Neural cell (in vitro differentiated cells): ENCODE data around the gene INTS7. TPM values are rescaled to one million over a fixed set of nuclear protein-coding genes. Genes with fewer than 3 reads are reported as not detected.

ENCODE experiments used
- H2AFZ ChIP-seq: fragments of 200-600, 300-800 bp; sonication (generic), shearing (Covaris generic); 2 replicates; pipeline ENCODE4 v1.6.0; 2014; ENCODE audit warnings: low read depth, mild to moderate bottlenecking, antibody characterized with exemption, low read length, moderate library complexity
- H3F3A ChIP-seq: fragments of 200-600 bp; shearing (Covaris generic); 2 replicates; pipeline ENCODE4 v1.6.1; 2016; ENCODE audit warnings: mild to moderate bottlenecking, moderate library complexity, mixed read lengths, antibody characterized with exemption, low read length; ENCODE audit not compliant: insufficient read depth, poor library complexity, severe bottlenecking
- H3K27ac ChIP-seq: fragments of 200-600, 300-800 bp; sonication (generic), shearing (Covaris generic); 2 replicates; pipeline ENCODE4 v1.5.1; 2014; ENCODE audit warnings: mild to moderate bottlenecking, low read length, moderate library complexity
- H3K27me3 ChIP-seq: fragments of 300-800, 200-600 bp; sonication (generic), shearing (Covaris generic); 2 replicates; pipeline ENCODE4 v1.6.0; 2014; ENCODE audit warnings: mild to moderate bottlenecking, low read depth, low read length, moderate library complexity; ENCODE audit not compliant: insufficient read depth
- H3K36me3 ChIP-seq: fragments of 300-800, 200-600 bp; sonication (generic), shearing (Covaris generic); 2 replicates; pipeline ENCODE4 v1.5.1; 2014; ENCODE audit warnings: mild to moderate bottlenecking, antibody characterized with exemption, low read length, moderate library complexity; ENCODE audit not compliant: insufficient read depth
- H3K4me2 ChIP-seq: fragments of 300-800, 200-600 bp; sonication (generic), shearing (Covaris generic); 2 replicates; pipeline ENCODE4 v1.6.0; 2014; ENCODE audit warnings: mild to moderate bottlenecking, low read length
- H3K4me3 ChIP-seq: fragments of 300-800, 200-600 bp; sonication (generic), shearing (Covaris generic); 2 replicates; pipeline ENCODE4 v1.5.1; 2014; ENCODE audit warnings: mild to moderate bottlenecking, low read length, moderate library complexity
- H3K79me2 ChIP-seq: fragments of 200-600 bp; shearing (Covaris generic); replicated peaks from 2 replicates; pipeline ENCODE4 v1.6.0; 2014; ENCODE audit warnings: mild to moderate bottlenecking, low read length, moderate library complexity; ENCODE audit not compliant: insufficient read depth
- H3K9ac ChIP-seq: fragments of 300-800, 200-600 bp; sonication (generic), shearing (Covaris generic); 2 replicates; pipeline ENCODE4 v1.6.1; 2016; ENCODE audit warnings: mild to moderate bottlenecking, low read length, mixed read lengths
- H3K9me2 ChIP-seq: fragments of 200-600 bp; shearing (Covaris generic); 2 replicates; pipeline ENCODE4 v1.6.1; 2016; ENCODE audit warnings: mild to moderate bottlenecking, low read length, mixed read lengths; ENCODE audit not compliant: insufficient read depth
- H3K9me3 ChIP-seq: fragments of 200-600, 300-800 bp; sonication (generic), shearing (Covaris generic); 2 replicates; pipeline ENCODE4 v1.6.1; 2016; ENCODE audit warnings: mild to moderate bottlenecking, mixed run types, low read length, moderate library complexity, mixed read lengths
- H4K20me1 ChIP-seq: fragments of 200-600 bp; shearing (Covaris generic); 2 replicates; pipeline ENCODE4 v1.6.1; 2016; ENCODE audit warnings: mild to moderate bottlenecking, mixed run types; ENCODE audit not compliant: insufficient read depth
- EP300 ChIP-seq: fragments of 450-650 bp; conservative IDR thresholded peaks from 2 replicates; pipeline ENCODE4 v1.6.1; 2014; ENCODE audit warnings: antibody characterized with exemption, mild to moderate bottlenecking, moderate library complexity; ENCODE audit not compliant: poor library complexity, severe bottlenecking
- EZH2 ChIP-seq: fragments of 200-600, 300-800 bp; shearing (Covaris generic), sonication (generic); IDR thresholded peaks from 2 replicates; pipeline ENCODE4 v1.6.1; 2014; ENCODE audit warnings: antibody characterized with exemption, low read length, borderline replicate concordance, mild to moderate bottlenecking; ENCODE audit not compliant: insufficient read depth, poor library complexity, severe bottlenecking
- MXI1 ChIP-seq: fragments of 450-650 bp; conservative IDR thresholded peaks from 2 replicates; pipeline ENCODE4 v1.6.1; 2014; ENCODE audit warnings: antibody characterized with exemption, mild to moderate bottlenecking; ENCODE audit not compliant: poor library complexity, severe bottlenecking
- POLR2AphosphoS5 ChIP-seq: IDR thresholded peaks from 2 replicates; pipeline ENCODE4 v1.6.1; 2012
- RAD21 ChIP-seq: fragments of 450-650 bp; conservative IDR thresholded peaks from 2 replicates; pipeline ENCODE4 v1.6.1; 2014; ENCODE audit warnings: antibody characterized with exemption, mild to moderate bottlenecking, moderate library complexity
- REST ChIP-seq: IDR thresholded peaks from 2 replicates; pipeline ENCODE4 v1.6.1; 2012; ENCODE audit warnings: borderline replicate concordance
- SMC3 ChIP-seq: fragments of 450-650 bp; conservative IDR thresholded peaks from 2 replicates; pipeline ENCODE4 v1.6.1; 2014; ENCODE audit warnings: antibody characterized with exemption, mild to moderate bottlenecking, moderate library complexity; ENCODE audit not compliant: poor library complexity
- TAF1 ChIP-seq: IDR thresholded peaks from 2 replicates; pipeline ENCODE4 v1.6.1; 2012; ENCODE audit warnings: low read depth
- polyA plus RNA-seq: library from polyadenylated mRNA; depleted of rRNA; stranded (reverse); fragments of >200 nt; gene quantifications from 2 replicates; pipeline ENCODE4 v1.2.3, GENCODE V29; 2014
- TF ChIP-seq, protein P1 (sequence below): fragments of 450-650 bp; IDR thresholded peaks from 2 replicates; pipeline ENCODE4 v1.5.1; 2014; ENCODE audit warnings: antibody characterized with exemption, mild to moderate bottlenecking, moderate library complexity; ENCODE audit not compliant: poor library complexity, severe bottlenecking

Gene INTS7
- polyA plus RNA-seq, 1 donor from 2014 or later: 23.6 TPM

DNA sequence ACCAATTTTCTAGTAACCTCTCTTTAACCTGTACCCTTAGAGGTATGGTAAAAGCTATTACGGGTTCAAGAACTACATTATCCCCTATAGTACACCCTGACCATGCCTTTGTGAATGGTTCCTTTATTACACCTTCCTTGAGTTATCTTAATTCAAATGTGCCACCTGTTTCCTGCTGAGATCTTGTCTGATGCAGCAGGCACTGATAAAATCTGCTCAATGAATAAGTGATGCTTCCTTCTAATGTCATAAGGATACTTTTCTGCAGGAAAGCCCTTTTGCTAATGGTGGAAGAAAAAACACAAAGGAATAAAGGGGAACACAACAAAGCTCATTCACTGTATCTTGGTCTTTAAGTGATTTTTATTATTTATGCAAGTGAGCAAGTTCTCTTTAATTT, 25.8 kb downstream of the INTS7 start:
- H3K9me2 ChIP-seq: no peaks in the 10 kb centered on the region
- no peaks in the 10 kb centered on the region for H3F3A ChIP-seq
- H3K9ac ChIP-seq: no peak overlapping the region
- no peak for TF ChIP-seq TAF1
- TF ChIP-seq EZH2: no peak
- no peak for TF ChIP-seq SMC3
- no peak for TF ChIP-seq POLR2AphosphoS5
- TF ChIP-seq, protein P1, sequence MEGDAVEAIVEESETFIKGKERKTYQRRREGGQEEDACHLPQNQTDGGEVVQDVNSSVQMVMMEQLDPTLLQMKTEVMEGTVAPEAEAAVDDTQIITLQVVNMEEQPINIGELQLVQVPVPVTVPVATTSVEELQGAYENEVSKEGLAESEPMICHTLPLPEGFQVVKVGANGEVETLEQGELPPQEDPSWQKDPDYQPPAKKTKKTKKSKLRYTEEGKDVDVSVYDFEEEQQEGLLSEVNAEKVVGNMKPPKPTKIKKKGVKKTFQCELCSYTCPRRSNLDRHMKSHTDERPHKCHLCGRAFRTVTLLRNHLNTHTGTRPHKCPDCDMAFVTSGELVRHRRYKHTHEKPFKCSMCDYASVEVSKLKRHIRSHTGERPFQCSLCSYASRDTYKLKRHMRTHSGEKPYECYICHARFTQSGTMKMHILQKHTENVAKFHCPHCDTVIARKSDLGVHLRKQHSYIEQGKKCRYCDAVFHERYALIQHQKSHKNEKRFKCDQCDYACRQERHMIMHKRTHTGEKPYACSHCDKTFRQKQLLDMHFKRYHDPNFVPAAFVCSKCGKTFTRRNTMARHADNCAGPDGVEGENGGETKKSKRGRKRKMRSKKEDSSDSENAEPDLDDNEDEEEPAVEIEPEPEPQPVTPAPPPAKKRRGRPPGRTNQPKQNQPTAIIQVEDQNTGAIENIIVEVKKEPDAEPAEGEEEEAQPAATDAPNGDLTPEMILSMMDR: no peak
- TF ChIP-seq REST: no peak
- TF ChIP-seq EP300: no peak
- TF ChIP-seq RAD21: no peak
- TF ChIP-seq MXI1: no peak
- H2AFZ ChIP-seq: no peak overlapping the region
- no peak overlapping the region for H3K4me3 ChIP-seq
- no peaks in the 10 kb centered on the region for H3K79me2 ChIP-seq
- H3K27ac ChIP-seq: no peak overlapping the region
- no peaks in the 10 kb centered on the region for H3K9me3 ChIP-seq
- H4K20me1 ChIP-seq: no peaks in the 10 kb centered on the region
- H3K4me2 ChIP-seq: no peak overlapping the region
- H3K27me3 ChIP-seq: no peaks in the 10 kb centered on the region
- peaks cover 10% of the 10 kb centered on the region for H3K36me3 ChIP-seq

DNA sequence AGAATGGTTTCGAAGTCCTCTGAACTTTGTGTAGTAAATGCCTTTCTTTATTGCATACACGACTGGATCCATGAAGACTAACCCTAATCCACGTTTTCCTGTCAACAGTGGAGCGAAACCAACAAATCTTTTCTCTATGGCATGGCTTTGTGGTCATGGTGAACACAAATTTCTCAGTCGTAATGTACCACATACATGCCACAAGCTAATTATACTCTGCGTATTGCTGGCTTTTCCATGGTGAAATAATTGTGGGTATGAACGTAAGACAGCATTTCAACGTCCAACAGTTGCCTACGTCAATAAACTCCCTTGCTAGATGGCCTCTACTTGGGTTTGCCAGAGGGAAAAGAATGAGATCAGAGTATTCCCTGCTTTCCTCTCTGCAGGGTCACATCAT, 27.5 kb downstream of the INTS7 start:
- no peaks in the 10 kb centered on the region for H3F3A ChIP-seq
- H3K36me3 ChIP-seq: peaks cover 5% of the 10 kb centered on the region
- H3K9me2 ChIP-seq: no peaks in the 10 kb centered on the region
- H3K9ac ChIP-seq: no peak overlapping the region
- H3K79me2 ChIP-seq: no peaks in the 10 kb centered on the region
- no peak overlapping the region for H3K27ac ChIP-seq
- no peak overlapping the region for H3K4me2 ChIP-seq
- H2AFZ ChIP-seq: no peak overlapping the region
- H3K4me3 ChIP-seq: no peak overlapping the region
- no peaks in the 10 kb centered on the region for H4K20me1 ChIP-seq
- H3K9me3 ChIP-seq: no peaks in the 10 kb centered on the region
- no peaks in the 10 kb centered on the region for H3K27me3 ChIP-seq
- TF ChIP-seq TAF1: no peak
- TF ChIP-seq SMC3: no peak
- TF ChIP-seq, protein P1: no peak
- no peak for TF ChIP-seq POLR2AphosphoS5
- no peak for TF ChIP-seq MXI1
- no peak for TF ChIP-seq EP300
- TF ChIP-seq EZH2: no peak
- no peak for TF ChIP-seq REST
- no peak for TF ChIP-seq RAD21
